OCI-LY1 (cell line): ENCODE results near the gene CHRNB4.

Experiments used
- H2AFZ ChIP-seq: fragments of 200-600 bp; sonication (generic), shearing (Covaris generic); 2 replicates; pipeline ENCODE4 v1.6.0; 2014; ENCODE audit warnings: antibody characterized with exemption, mild to moderate bottlenecking, low read length
- H3F3A ChIP-seq: fragments of 200-600 bp; sonication (generic), shearing (Covaris generic); 2 replicates; pipeline ENCODE4 v1.6.0; 2014; ENCODE audit warnings: mild to moderate bottlenecking, antibody characterized with exemption, low read length, moderate library complexity; ENCODE audit not compliant: insufficient read depth
- H3K27ac ChIP-seq: fragments of 200-600 bp; sonication (generic); 2 replicates; pipeline ENCODE4 v1.5.1; 2014; ENCODE audit warnings: low read length, mixed run types, mild to moderate bottlenecking, low read depth; ENCODE audit not compliant: poor library complexity, severe bottlenecking
- H3K27me3 ChIP-seq: fragments of 200-600 bp; sonication (generic); 2 replicates; pipeline ENCODE4 v1.6.0; 2014; ENCODE audit warnings: antibody characterized with exemption, mild to moderate bottlenecking, low read length, moderate library complexity; ENCODE audit not compliant: insufficient read depth
- H3K36me3 ChIP-seq: fragments of 200-600 bp; sonication (generic); 2 replicates; pipeline ENCODE4 v1.6.1; 2014; ENCODE audit warnings: mild to moderate bottlenecking, antibody characterized with exemption, low read length, moderate library complexity, mixed read lengths; ENCODE audit not compliant: insufficient read depth
- H3K4me1 ChIP-seq: fragments of 200-600 bp; sonication (generic); 2 replicates; pipeline ENCODE4 v1.5.1; 2014; ENCODE audit warnings: mild to moderate bottlenecking, low read length, moderate library complexity; ENCODE audit not compliant: insufficient read depth, severe bottlenecking
- H3K4me2 ChIP-seq: fragments of 200-600 bp; sonication (generic), shearing (Covaris generic); 2 replicates; pipeline ENCODE4 v1.6.1; 2014; ENCODE audit warnings: low read length
- H3K4me3 ChIP-seq: fragments of 200-600 bp; sonication (generic); 2 replicates; pipeline ENCODE4 v1.5.1; 2014; ENCODE audit warnings: low read length, low read depth, mild to moderate bottlenecking, mixed read lengths; ENCODE audit not compliant: poor library complexity, severe bottlenecking
- H3K79me2 ChIP-seq: fragments of 200-600 bp; shearing (Covaris generic); 2 replicates; pipeline ENCODE4 v1.6.1; 2016; ENCODE audit warnings: mixed run types, low read length, mixed read lengths; ENCODE audit not compliant: insufficient read depth
- H3K9ac ChIP-seq: fragments of 200-600 bp; sonication (generic), shearing (Covaris generic); 2 replicates; pipeline ENCODE4 v1.6.1; 2014; ENCODE audit warnings: mild to moderate bottlenecking, low read length, mixed read lengths
- H3K9me2 ChIP-seq: fragments of 200-600 bp; sonication (generic), shearing (Covaris generic); 2 replicates; pipeline ENCODE4 v1.6.1; 2014; ENCODE audit warnings: low read depth, mild to moderate bottlenecking, low read length, mixed read lengths
- H3K9me3 ChIP-seq: fragments of 200-600 bp; shearing (Covaris generic); 2 replicates; pipeline ENCODE4 v1.6.1; 2014; ENCODE audit warnings: low read length, mixed read lengths
- H4K20me1 ChIP-seq: fragments of 200-600 bp; sonication (generic), shearing (Covaris generic); 2 replicates; pipeline ENCODE4 v1.6.0; 2016; ENCODE audit warnings: mild to moderate bottlenecking, low read length; ENCODE audit not compliant: insufficient read depth
- CTCF ChIP-seq: fragments of 200-600 bp; sonication (generic), shearing (Covaris generic); IDR thresholded peaks from 2 replicates; pipeline ENCODE4 v1.5.1; 2017; ENCODE audit warnings: mild to moderate bottlenecking, antibody characterized with exemption, low read length, moderate library complexity, mixed read lengths
- EZH2 ChIP-seq: fragments of 200-600 bp; sonication (generic), shearing (Covaris generic); IDR thresholded peaks from 2 replicates; pipeline ENCODE4 v1.8.0; 2017; ENCODE audit warnings: borderline replicate concordance, mixed run types, mild to moderate bottlenecking, antibody characterized with exemption, low read length, moderate library complexity, mixed read lengths

Gene CHRNB4

DNA sequence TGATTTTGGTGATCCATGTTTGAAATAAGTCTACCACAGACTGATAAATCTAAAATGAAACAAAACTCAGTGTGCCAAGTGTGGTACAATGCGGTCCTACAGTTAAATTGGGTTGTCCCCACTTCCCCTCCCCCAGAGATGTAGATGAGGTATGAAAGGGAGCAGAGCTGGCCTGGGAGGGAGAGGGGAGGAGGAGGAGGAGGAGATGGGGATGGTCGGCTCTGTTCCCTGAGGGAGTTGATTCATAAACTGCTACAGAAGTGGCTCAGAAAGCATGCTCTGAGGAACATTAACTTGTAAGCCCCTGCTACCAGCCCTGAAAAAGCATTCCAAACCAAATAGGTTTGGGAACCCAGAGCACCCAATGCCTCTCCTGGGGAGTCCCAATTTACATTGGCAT is 28.0 kb upstream of the CHRNB4 start:
- Histone ChIP-seq H3K79me2 (no peaks in the 10 kb centered on the region), H2AFZ (no peak overlapping the region), H3K36me3 (no peaks in the 10 kb centered on the region), H3K9me2 (no peaks in the 10 kb centered on the region), H3K4me3 (no peak overlapping the region), H4K20me1 (no peaks in the 10 kb centered on the region), H3K9ac (no peak overlapping the region), H3K27me3 (peaks cover 4% of the 10 kb centered on the region; the same call in 1 of the 2 replicates), H3F3A (no peaks in the 10 kb centered on the region), H3K9me3 (no peaks in the 10 kb centered on the region), H3K4me1 (no peaks in the 10 kb centered on the region), H3K27ac (no peak overlapping the region), H3K4me2 (no peak overlapping the region)
- TF ChIP-seq CTCF (no peak), EZH2 (no peak)

GRCh38 chr15:78667578-78668236 is 26.7 kb upstream of the CHRNB4 start:
- no peaks in the 10 kb centered on the region for H4K20me1 ChIP-seq
- H3K9me3 ChIP-seq = no peaks in the 10 kb centered on the region
- H3K4me2 ChIP-seq = no peak overlapping the region
- H3K27me3 ChIP-seq = no peaks in the 10 kb centered on the region; the same call in 1 of the 2 replicates
- H3K9ac ChIP-seq = no peak overlapping the region
- no peaks in the 10 kb centered on the region for H3F3A ChIP-seq
- H3K79me2 ChIP-seq = no peaks in the 10 kb centered on the region
- no peaks in the 10 kb centered on the region for H3K4me1 ChIP-seq
- no peak overlapping the region for H3K4me3 ChIP-seq
- no peak overlapping the region for H3K27ac ChIP-seq
- H2AFZ ChIP-seq = no peak overlapping the region
- TF ChIP-seq EZH2 (no peak), CTCF (no peak)
- no peaks in the 10 kb centered on the region for H3K36me3 ChIP-seq
- no peaks in the 10 kb centered on the region for H3K9me2 ChIP-seq

- H3K36me3 ChIP-seq = no peaks in the 10 kb centered on the region
- H3K27me3 ChIP-seq = no peaks in the 10 kb centered on the region; the same call in 1 of the 2 replicates
- TF ChIP-seq EZH2 (no peak), CTCF (no peak)
- no peak overlapping the region for H2AFZ ChIP-seq
- H3K4me1 ChIP-seq = no peaks in the 10 kb centered on the region
- no peak overlapping the region for H3K9ac ChIP-seq
- H3K4me2 ChIP-seq = no peak overlapping the region
- no peaks in the 10 kb centered on the region for H3F3A ChIP-seq
- no peak overlapping the region for H3K27ac ChIP-seq
- H3K9me2 ChIP-seq = no peaks in the 10 kb centered on the region
- no peaks in the 10 kb centered on the region for H3K79me2 ChIP-seq
- no peak overlapping the region for H3K4me3 ChIP-seq
- H4K20me1 ChIP-seq = no peaks in the 10 kb centered on the region
- no peaks in the 10 kb centered on the region for H3K9me3 ChIP-seq
Observed at GRCh38 chr15:78666010-78666409, 25.0 kb upstream of the CHRNB4 start.
